HG03064 (cell line): ENCODE measurements around the gene OR9G4.

ENCODE experiments used
- ATAC-seq: cut with Tn5 transposase; IDR thresholded peaks from one replicate; pipeline ENCODE4 v1.9.1; 2021; ENCODE audit warnings: low read depth; ENCODE audit not compliant: unreplicated experiment

The OR9G4 gene

GRCh38 chr11:56748597-56748996 lies at the start of gene OR9G4:
TSS of gene OR9G4 (minus strand) at chr11:56748697. CDS start at chr11:56743766, 4,931 bp downstream.
- ATAC-seq, result no peak

- no peak for ATAC-seq
Measured at GRCh38 chr11:56783448-56784041, 35.0 kb upstream of the OR9G4 start.

- no peak for ATAC-seq
Measured at GRCh38 chr11:56782167-56782847, 33.8 kb upstream of the OR9G4 start.

GRCh38 chr11:56776809-56777208 lies 28.3 kb upstream of the OR9G4 start:
- ATAC-seq, result no peak

GRCh38 chr11:56764976-56765375 lies 16.5 kb upstream of the OR9G4 start:
- no peak for ATAC-seq

GRCh38 chr11:56751480-56751879 lies 3.0 kb upstream of the OR9G4 start:
- no peak for ATAC-seq

GRCh38 chr11:56750190-56750589 lies 1.7 kb upstream of the OR9G4 start:
- ATAC-seq, result no peak

- ATAC-seq, result no peak
Measured at GRCh38 chr11:56740886-56741285, 7.6 kb downstream of the OR9G4 start.

- no peak for ATAC-seq
Measured at GRCh38 chr11:56740107-56740506, 8.4 kb downstream of the OR9G4 start.

GRCh38 chr11:56720513-56720912 lies 28.0 kb downstream of the OR9G4 start:
- no peak for ATAC-seq

GRCh38 chr11:56716379-56716854 lies 32.1 kb downstream of the OR9G4 start:
- no peak for ATAC-seq

GRCh38 chr11:56714206-56714605 lies 34.3 kb downstream of the OR9G4 start:
- ATAC-seq, result no peak

- ATAC-seq, result no peak
Measured at GRCh38 chr11:56706486-56706885, 42.0 kb downstream of the OR9G4 start.

GRCh38 chr11:56705784-56706396 lies 42.6 kb downstream of the OR9G4 start:
- ATAC-seq, result no peak

- no peak for ATAC-seq
Measured at GRCh38 chr11:56700914-56701485, 47.5 kb downstream of the OR9G4 start.

GRCh38 chr11:56700242-56700913 lies 48.1 kb downstream of the OR9G4 start:
- no peak for ATAC-seq

GRCh38 chr11:56698795-56699194 lies 49.7 kb downstream of the OR9G4 start, which contains the start of gene OR9G1:
TSS of gene OR9G1 (plus strand) at chr11:56699095. CDS start at chr11:56700388, 1,293 bp downstream.
- no peak for ATAC-seq

- no peak for ATAC-seq
Measured at GRCh38 chr11:56693428-56693827, 55.1 kb downstream of the OR9G4 start.
